NCI-H748 (cell line): Measurements from ENCODE around the gene TAF1C.

Experiments
- DNase-seq: peaks from one replicate; lab custom pipeline; 2025; ENCODE audit not compliant: unreplicated experiment; lab: John Stamatoyannopoulos, UW

The TAF1C gene

DNA sequence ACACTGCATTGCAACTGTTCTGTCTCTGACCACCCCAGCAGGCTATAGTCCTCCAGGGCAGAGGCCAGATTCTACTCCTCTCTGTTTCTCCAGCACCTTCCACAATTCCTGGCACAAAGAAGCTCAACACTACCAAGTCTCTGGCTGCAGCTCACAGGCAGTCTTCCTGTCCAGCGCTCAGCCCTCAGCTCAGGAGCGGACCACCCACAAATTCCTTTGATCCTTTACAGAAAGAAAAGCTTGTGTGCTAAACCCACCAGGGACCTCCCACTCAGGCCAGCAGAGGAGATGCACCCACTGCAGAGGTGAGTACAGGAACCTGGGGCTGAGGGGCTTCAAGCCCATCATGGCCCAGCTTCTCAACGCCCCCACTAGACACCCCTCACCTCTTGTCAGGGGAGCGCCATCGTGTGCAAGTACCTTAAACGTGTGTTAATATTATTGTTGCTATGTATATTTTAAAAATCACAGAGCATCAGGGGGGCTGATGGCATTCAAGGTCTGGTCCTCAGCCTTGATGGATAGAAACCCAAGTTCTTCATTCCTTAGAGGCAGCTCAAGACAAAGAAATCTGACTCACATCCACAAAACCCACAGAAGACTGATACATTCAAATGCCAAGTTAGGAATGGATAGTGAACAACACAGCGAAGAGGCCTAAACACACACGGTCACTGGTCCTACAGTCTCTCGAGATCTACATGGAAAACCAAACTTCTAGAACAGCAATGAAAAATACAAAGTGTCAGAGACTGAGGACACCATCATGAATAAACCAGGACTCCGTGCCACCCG lies 50.3 kb downstream of the TAF1C start:
- DNase-seq, result no peak

DNA sequence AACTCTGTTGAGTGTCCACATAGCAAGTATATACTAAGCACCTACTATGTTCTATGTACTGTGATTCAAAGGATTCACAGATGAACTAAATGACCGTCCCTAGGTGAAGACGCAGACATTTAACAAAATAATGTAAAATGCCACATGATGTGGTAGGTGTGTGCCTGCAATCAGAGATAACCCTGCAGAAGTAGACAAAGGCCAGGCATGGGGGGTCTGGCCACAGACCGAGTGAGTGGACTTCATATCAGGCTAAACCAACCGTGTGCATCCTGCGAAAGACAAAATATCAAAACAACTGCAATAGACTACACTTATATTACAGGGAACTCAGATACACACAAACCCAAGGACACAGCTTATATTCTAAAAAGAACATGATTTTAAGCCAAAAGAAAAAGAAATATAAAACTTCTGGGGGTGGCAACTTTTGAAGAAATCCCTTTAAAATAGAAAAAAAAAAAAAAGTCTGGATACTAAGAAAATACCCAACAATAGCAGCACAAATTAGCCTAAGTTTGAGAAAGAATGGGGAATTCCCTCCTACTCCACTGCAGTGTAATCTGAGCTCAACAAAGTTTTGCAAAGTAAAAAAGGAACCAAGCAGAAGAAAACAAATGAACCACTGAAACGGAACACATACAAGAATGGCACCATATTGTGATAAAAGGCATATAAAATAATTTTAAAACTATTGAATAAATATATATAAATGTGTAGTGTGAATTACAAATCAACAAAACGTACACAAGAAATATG lies 54.2 kb downstream of the TAF1C start:
- DNase-seq, result no peak

DNA sequence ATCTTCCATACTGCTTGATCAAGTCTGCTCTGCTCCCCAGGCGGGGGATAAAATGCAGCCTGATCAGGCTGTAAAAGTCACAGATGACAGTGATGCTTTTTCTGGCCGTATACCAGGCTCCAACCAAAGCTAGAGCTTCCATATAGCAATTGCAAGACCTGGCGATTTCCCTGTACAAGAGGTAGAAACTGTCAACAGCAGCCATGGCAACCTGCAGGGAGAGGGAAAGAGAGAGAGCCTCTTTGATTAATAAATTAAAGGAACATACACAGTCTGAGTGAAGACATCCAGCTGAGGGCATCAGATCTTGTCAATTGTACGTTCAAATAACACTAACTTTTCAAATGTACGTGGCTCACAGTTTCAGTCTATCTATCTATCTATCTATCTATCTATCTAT lies 55.7 kb downstream of the TAF1C start:
- no peak for DNase-seq
